Measurements from ENCODE around the gene TAF15. TPM values are rescaled to one million over a fixed set of nuclear protein-coding genes. Genes with fewer than 3 reads are reported as not detected.

The TAF15 gene
- total RNA-seq, 6 experiments from 2014 or later: 41.3 to 75.8 (median 65.4) TPM

GRCh38 chr17:35889241-35889640 lies 80.0 kb downstream of the TAF15 start:
- H3K36me3 ChIP-seq: no peaks in the 10 kb centered on the region
- H3K4me1 ChIP-seq: peaks cover 0 to 6% (median 0%) of the 10 kb centered on the region in 4 donors
- ATAC-seq (peak in 2 of 4 donors; percentile 18 to 31), DNase-seq (no peak)
- H3K9me3 ChIP-seq: no peaks in the 10 kb centered on the region
- TF ChIP-seq POLR2A (IDR thresholded peaks at IDR 0.05): no peak
- TF ChIP-seq CTCF (IDR thresholded peaks at IDR 0.05): no peak
- WGBS (ENCODE audit: insufficient coverage, low coverage, low lambda C conversion rate, missing lambda C conversion rate): 63% methylated on average over 2 of the region's 2 CpGs
- H3K27me3 ChIP-seq: no peaks in the 10 kb centered on the region
- intact Hi-C loops (cut with DNase I): no loop called here
- H3K4me3 ChIP-seq: no peak overlapping the region
- no peak overlapping the region for H3K27ac ChIP-seq

GRCh38 chr17:35889818-35890773 lies 80.8 kb downstream of the TAF15 start:
- Histone ChIP-seq H3K36me3 (no peaks in the 10 kb centered on the region), H3K9me3 (no peaks in the 10 kb centered on the region), H3K27ac (peak overlapping the region in 1 of 3 donors; percentile 24), H3K4me3 (no peak overlapping the region), H3K4me1 (peaks cover 0 to 6% (median 0%) of the 10 kb centered on the region in 4 donors), H3K27me3 (no peaks in the 10 kb centered on the region)
- DNase-seq: peak in 1 of 3 donors; percentile 45
- peak in 3 of 4 donors; percentile 47 to 85 (median 53) for ATAC-seq
- intact Hi-C loops (cut with DNase I): no loop called here
- TF ChIP-seq POLR2A (IDR thresholded peaks at IDR 0.05) (no peak), CTCF (IDR thresholded peaks at IDR 0.05) (no peak)
- 65% methylated on average over 2 of the region's 2 CpGs for WGBS (ENCODE audit: insufficient coverage, low coverage, low lambda C conversion rate, missing lambda C conversion rate)

GRCh38 chr17:35890774-35891155 lies 81.5 kb downstream of the TAF15 start:
- intact Hi-C loops (cut with DNase I): no loop called here
- ATAC-seq (peak; percentile 15 to 69 (median 56)), DNase-seq (peak in 1 of 3 donors; percentile 57)
- Histone ChIP-seq H3K27me3 (no peaks in the 10 kb centered on the region), H3K27ac (no peak overlapping the region), H3K4me3 (no peak overlapping the region), H3K9me3 (no peaks in the 10 kb centered on the region), H3K36me3 (no peaks in the 10 kb centered on the region), H3K4me1 (peaks cover 0 to 6% (median 0%) of the 10 kb centered on the region in 4 donors)
- TF ChIP-seq CTCF (IDR thresholded peaks at IDR 0.05) (no peak), POLR2A (IDR thresholded peaks at IDR 0.05) (no peak)
- 82% methylated on average over 3 of the region's 4 CpGs for WGBS (ENCODE audit: insufficient coverage, low coverage, low lambda C conversion rate, missing lambda C conversion rate)

GRCh38 chr17:35891269-35891668 lies 82.0 kb downstream of the TAF15 start:
- 84% methylated on average over 4 of the region's 4 CpGs for WGBS (ENCODE audit: insufficient coverage, low coverage, low lambda C conversion rate, missing lambda C conversion rate)
- DNase-seq (no peak), ATAC-seq (no peak)
- Histone ChIP-seq H3K27ac (no peak overlapping the region), H3K4me1 (peaks cover 0 to 6% (median 0%) of the 10 kb centered on the region in 4 donors), H3K4me3 (no peak overlapping the region), H3K36me3 (no peaks in the 10 kb centered on the region), H3K9me3 (no peaks in the 10 kb centered on the region), H3K27me3 (no peaks in the 10 kb centered on the region)
- TF ChIP-seq POLR2A (IDR thresholded peaks at IDR 0.05) (no peak), CTCF (IDR thresholded peaks at IDR 0.05) (no peak)
- intact Hi-C loops (cut with DNase I): no loop called here

Measured in right lobe of liver (tissue), 6 donors.